Inflammatory macrophage treated with lipopolysaccharide for 1 hour (primary cell): Measurements from ENCODE around the gene TEX2.
"Not testable (repeated sequence)": the region's sequence is repeated elsewhere in the genome, so short reads cannot be mapped to it uniquely, and the experiment has no call there.

Experiments
- DNase-seq, 2 donors: peaks; one replicate each; pipeline ENCODE4 v3.0.0-alpha.2; 2020 to 2022

TEX2 gene

GRCh38 chr17:64180089-64181073, 82.7 kb downstream of the TEX2 start:
- peak; percentile 63 to 88 for DNase-seq

GRCh38 chr17:64179024-64179423, 84.0 kb downstream of the TEX2 start:
- not testable (repeated sequence) for DNase-seq

- DNase-seq = no peak
Measured at GRCh38 chr17:64178011-64178825, 84.8 kb downstream of the TEX2 start.

GRCh38 chr17:64177311-64178010, 85.6 kb downstream of the TEX2 start:
- DNase-seq = no peak

GRCh38 chr17:64176556-64176955, 86.5 kb downstream of the TEX2 start:
- no peak for DNase-seq

- peak; percentile 91 to 99 for DNase-seq
Measured at GRCh38 chr17:64174686-64175456, 88.2 kb downstream of the TEX2 start.

GRCh38 chr17:64173646-64174045, 89.4 kb downstream of the TEX2 start:
- DNase-seq = no peak

- DNase-seq = no peak
Measured at GRCh38 chr17:64172510-64172909, 90.5 kb downstream of the TEX2 start.

- DNase-seq = no peak
Measured at GRCh38 chr17:64171041-64171440, 92.0 kb downstream of the TEX2 start.

GRCh38 chr17:64170286-64170685, 92.8 kb downstream of the TEX2 start:
- DNase-seq = no peak

GRCh38 chr17:64167666-64168065, 95.4 kb downstream of the TEX2 start:
- DNase-seq = not testable (repeated sequence)

GRCh38 chr17:64166876-64167275, 96.2 kb downstream of the TEX2 start:
- DNase-seq = no peak

GRCh38 chr17:64165347-64165746, 97.7 kb downstream of the TEX2 start:
- DNase-seq = no peak

GRCh38 chr17:64164596-64165285, 98.3 kb downstream of the TEX2 start:
- no peak for DNase-seq

- DNase-seq = no peak
Measured at GRCh38 chr17:64163468-64163867, 99.6 kb downstream of the TEX2 start.

- no peak for DNase-seq
Measured at GRCh38 chr17:64162554-64162953, 100.5 kb downstream of the TEX2 start.

GRCh38 chr17:64161380-64162176, 101.5 kb downstream of the TEX2 start:
- no peak for DNase-seq

- DNase-seq = no peak
Measured at GRCh38 chr17:64160378-64160777, 102.7 kb downstream of the TEX2 start.

- DNase-seq = peak in 1 of 2 donors; percentile 32
Measured at GRCh38 chr17:64158831-64159590, 104.0 kb downstream of the TEX2 start.

- DNase-seq = no peak
Measured at GRCh38 chr17:64158406-64158805, 104.7 kb downstream of the TEX2 start.
